HepG2 (cell line): Measurements from ENCODE around the gene EHBP1. TPM values are rescaled to one million over a fixed set of nuclear protein-coding genes. Genes with fewer than 3 reads are reported as not detected.

Experiments
- BHLHE40 ChIP-seq: IDR thresholded peaks from 2 replicates; pipeline ENCODE4 v1.6.1; 2011; ENCODE audit warnings: low read length, improper control_type of control experiment
- FOXC1 ChIP-seq: sonication (generic); formaldehyde crosslinking; IDR thresholded peaks from 2 replicates; pipeline ENCODE4 v1.8.0; 2022; ENCODE audit warnings: mild to moderate bottlenecking, missing genetic modification reagents, borderline replicate concordance
- HNF4G ChIP-seq, 2 experiments: sonication (generic) in 1 of 2; formaldehyde crosslinking in 1 of 2; IDR thresholded peaks; 2 replicates each; pipeline versions ENCODE4 v1.4.0 to v1.6.1; 2011 to 2020; ENCODE audit warnings: borderline replicate concordance in 2 of 2, low read depth in 2 of 2, mild to moderate bottlenecking in 2 of 2, low read length in 1 of 2, missing genetic modification reagents in 1 of 2, moderate library complexity in 1 of 2
- ISX ChIP-seq: sonication (generic); formaldehyde crosslinking; conservative IDR thresholded peaks from 2 replicates; pipeline ENCODE4 v1.5.0; 2020; ENCODE audit warnings: missing genetic modification reagents
- MED1 ChIP-seq: sonication (generic); formaldehyde crosslinking; IDR thresholded peaks from 2 replicates; pipeline ENCODE4 v1.4.0; 2020; ENCODE audit warnings: missing genetic modification reagents
- RBM39 ChIP-seq: fragments of 200-400 bp; formaldehyde crosslinking; IDR thresholded peaks from one replicate; pipeline ENCODE4 v1.6.1; 2018; ENCODE audit warnings: antibody characterized with exemption, mild to moderate bottlenecking, low read depth, low read length; ENCODE audit not compliant: poor library complexity, severe bottlenecking
- SRSF4 ChIP-seq: fragments of 200-400 bp; formaldehyde crosslinking; IDR thresholded peaks from one replicate; pipeline ENCODE4 v1.6.1; 2018; ENCODE audit warnings: mild to moderate bottlenecking, low read depth, low read length, moderate library complexity; ENCODE audit not compliant: poor library complexity, severe bottlenecking
- ZNF138 ChIP-seq: sonication (generic); formaldehyde crosslinking; IDR thresholded peaks from 2 replicates; pipeline ENCODE4 v1.5.0; 2020; ENCODE audit warnings: mild to moderate bottlenecking, low read depth, missing genetic modification reagents
- ZNF260 ChIP-seq: sonication (generic); formaldehyde crosslinking; IDR thresholded peaks from 2 replicates; pipeline ENCODE4 v1.4.0; 2020; ENCODE audit warnings: missing genetic modification reagents, low read depth, mild to moderate bottlenecking, borderline replicate concordance
- ZNF446 ChIP-seq: sonication (generic); formaldehyde crosslinking; IDR thresholded peaks from 2 replicates; pipeline ENCODE4 v1.5.0; 2020; ENCODE audit warnings: mild to moderate bottlenecking, missing genetic modification reagents
- ZNF557 ChIP-seq: sonication (generic); formaldehyde crosslinking; IDR thresholded peaks from 2 replicates; pipeline ENCODE4 v1.4.0; 2020; ENCODE audit warnings: missing genetic modification reagents
- ZNF563 ChIP-seq: sonication (generic); formaldehyde crosslinking; IDR thresholded peaks from 2 replicates; pipeline ENCODE4 v1.8.0; 2022; ENCODE audit warnings: mild to moderate bottlenecking, moderate library complexity, missing genetic modification reagents
- ZNF772 ChIP-seq: sonication (generic); formaldehyde crosslinking; IDR thresholded peaks from 2 replicates; pipeline ENCODE4 v1.5.0; 2020; ENCODE audit warnings: mild to moderate bottlenecking, missing genetic modification reagents
- ZSCAN12 ChIP-seq: sonication (generic); formaldehyde crosslinking; IDR thresholded peaks from 2 replicates; pipeline ENCODE4 v1.9.0; 2021; ENCODE audit warnings: mild to moderate bottlenecking, missing genetic modification reagents
- polyA plus RNA-seq, 8 experiments: library from polyadenylated mRNA; depleted of rRNA in 3 of 8; stranded (reverse) in 7 of 8; unstranded in 1 of 8; fragments of >200 nt; fragmentation: Illumina TruSeq in 4 of 8; extraction: Trizol in 4 of 8; gene quantifications; 2 replicates each; pipeline versions ENCODE4 v1.2.1 to v1.2.3, GENCODE V29; 2011 to 2016; ENCODE audit warnings: low read depth in 4 of 8, missing spikeins in 1 of 8, mixed read lengths in 1 of 8; ENCODE audit not compliant: insufficient read depth in 1 of 8
- total RNA-seq, 5 experiments: library from RNA; depleted of rRNA; stranded (reverse); fragments of >200 nt; fragmentation: Illumina TruSeq; extraction: Trizol; gene quantifications; 2 replicates each; pipeline ENCODE4 v1.2.3, GENCODE V29; 2016; ENCODE audit warnings: low read depth in 1 of 5
- TF ChIP-seq, protein P1 (sequence below): sonication (generic); formaldehyde crosslinking; IDR thresholded peaks from 2 replicates; pipeline ENCODE4 v1.4.0; 2020; ENCODE audit warnings: low read depth, missing genetic modification reagents
- TF ChIP-seq, protein P2 (sequence below): sonication (generic); formaldehyde crosslinking; IDR thresholded peaks from 2 replicates; pipeline ENCODE4; 2020; ENCODE audit warnings: missing genetic modification reagents, mild to moderate bottlenecking, borderline replicate concordance
- TF ChIP-seq, protein P3 (sequence below): sonication (generic); formaldehyde crosslinking; IDR thresholded peaks from 2 replicates; pipeline ENCODE4 v1.5.0; 2020; ENCODE audit warnings: mild to moderate bottlenecking, missing genetic modification reagents
- TF ChIP-seq, protein P4 (sequence below): sonication (generic); formaldehyde crosslinking; IDR thresholded peaks from 2 replicates; pipeline ENCODE4 v1.4.0; 2020; ENCODE audit warnings: missing genetic modification reagents, borderline replicate concordance

Gene EHBP1
- total and polyA plus RNA-seq, 2 of the 13 experiments (the other 11 are each of a cell fraction or from before 2014, with no cell fraction given), result 93.5 to 146 TPM

DNA sequence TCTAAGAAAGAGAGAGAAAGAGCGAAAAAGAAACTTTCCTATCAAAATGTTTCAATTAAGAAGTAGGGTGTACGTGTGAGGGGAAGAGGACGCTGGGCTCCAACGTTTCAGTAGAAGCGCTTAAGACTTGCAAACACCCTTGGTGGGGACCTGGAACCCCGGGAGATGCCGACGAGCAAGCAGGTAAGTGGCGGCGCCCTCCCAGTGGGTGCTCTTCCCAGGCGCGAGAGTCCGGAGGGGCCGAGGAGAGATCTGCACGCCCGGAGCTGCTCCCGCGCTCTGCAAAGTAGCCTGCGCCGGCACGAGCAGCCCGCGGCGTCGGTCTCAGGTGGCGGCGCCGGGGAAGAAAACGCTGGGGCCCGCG is 344.4 kb downstream of the EHBP1 start (continued):
- peak; percentile 35; the same call in 1 of the 2 replicates for TF ChIP-seq FOXC1 (CRISPR knock-in tag)
- TF ChIP-seq ZNF446 (CRISPR knock-in tag), result peak; percentile 66; the same call in 1 of the 2 replicates
- TF ChIP-seq, protein P1, sequence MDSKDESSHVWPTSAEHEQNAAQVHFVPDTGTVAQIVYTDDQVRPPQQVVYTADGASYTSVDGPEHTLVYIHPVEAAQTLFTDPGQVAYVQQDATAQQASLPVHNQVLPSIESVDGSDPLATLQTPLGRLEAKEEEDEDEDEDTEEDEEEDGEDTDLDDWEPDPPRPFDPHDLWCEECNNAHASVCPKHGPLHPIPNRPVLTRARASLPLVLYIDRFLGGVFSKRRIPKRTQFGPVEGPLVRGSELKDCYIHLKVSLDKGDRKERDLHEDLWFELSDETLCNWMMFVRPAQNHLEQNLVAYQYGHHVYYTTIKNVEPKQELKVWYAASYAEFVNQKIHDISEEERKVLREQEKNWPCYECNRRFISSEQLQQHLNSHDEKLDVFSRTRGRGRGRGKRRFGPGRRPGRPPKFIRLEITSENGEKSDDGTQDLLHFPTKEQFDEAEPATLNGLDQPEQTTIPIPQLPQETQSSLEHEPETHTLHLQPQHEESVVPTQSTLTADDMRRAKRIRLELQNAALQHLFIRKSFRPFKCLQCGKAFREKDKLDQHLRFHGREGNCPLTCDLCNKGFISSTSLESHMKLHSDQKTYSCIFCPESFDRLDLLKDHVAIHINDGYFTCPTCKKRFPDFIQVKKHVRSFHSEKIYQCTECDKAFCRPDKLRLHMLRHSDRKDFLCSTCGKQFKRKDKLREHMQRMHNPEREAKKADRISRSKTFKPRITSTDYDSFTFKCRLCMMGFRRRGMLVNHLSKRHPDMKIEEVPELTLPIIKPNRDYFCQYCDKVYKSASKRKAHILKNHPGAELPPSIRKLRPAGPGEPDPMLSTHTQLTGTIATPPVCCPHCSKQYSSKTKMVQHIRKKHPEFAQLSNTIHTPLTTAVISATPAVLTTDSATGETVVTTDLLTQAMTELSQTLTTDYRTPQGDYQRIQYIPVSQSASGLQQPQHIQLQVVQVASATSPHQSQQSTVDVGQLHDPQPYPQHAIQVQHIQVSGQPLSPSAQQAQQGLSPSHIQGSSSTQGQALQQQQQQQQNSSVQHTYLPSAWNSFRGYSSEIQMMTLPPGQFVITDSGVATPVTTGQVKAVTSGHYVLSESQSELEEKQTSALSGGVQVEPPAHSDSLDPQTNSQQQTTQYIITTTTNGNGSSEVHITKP (CRISPR knock-in tag), result no peak
- peak; percentile 31; the same call in 1 of the 2 replicates for TF ChIP-seq MED1
- peak; percentile 84; the same call in 1 of the 2 replicates for TF ChIP-seq ZNF557 (CRISPR knock-in tag)
- TF ChIP-seq ISX (CRISPR knock-in tag), result 0 out of 2 replicates have a peak, but pooled peaks have one; percentile 68
- TF ChIP-seq BHLHE40, result 0 out of 2 replicates have a peak, but pooled peaks have one; percentile 13
- no peak for TF ChIP-seq RBM39
- TF ChIP-seq, protein P2, sequence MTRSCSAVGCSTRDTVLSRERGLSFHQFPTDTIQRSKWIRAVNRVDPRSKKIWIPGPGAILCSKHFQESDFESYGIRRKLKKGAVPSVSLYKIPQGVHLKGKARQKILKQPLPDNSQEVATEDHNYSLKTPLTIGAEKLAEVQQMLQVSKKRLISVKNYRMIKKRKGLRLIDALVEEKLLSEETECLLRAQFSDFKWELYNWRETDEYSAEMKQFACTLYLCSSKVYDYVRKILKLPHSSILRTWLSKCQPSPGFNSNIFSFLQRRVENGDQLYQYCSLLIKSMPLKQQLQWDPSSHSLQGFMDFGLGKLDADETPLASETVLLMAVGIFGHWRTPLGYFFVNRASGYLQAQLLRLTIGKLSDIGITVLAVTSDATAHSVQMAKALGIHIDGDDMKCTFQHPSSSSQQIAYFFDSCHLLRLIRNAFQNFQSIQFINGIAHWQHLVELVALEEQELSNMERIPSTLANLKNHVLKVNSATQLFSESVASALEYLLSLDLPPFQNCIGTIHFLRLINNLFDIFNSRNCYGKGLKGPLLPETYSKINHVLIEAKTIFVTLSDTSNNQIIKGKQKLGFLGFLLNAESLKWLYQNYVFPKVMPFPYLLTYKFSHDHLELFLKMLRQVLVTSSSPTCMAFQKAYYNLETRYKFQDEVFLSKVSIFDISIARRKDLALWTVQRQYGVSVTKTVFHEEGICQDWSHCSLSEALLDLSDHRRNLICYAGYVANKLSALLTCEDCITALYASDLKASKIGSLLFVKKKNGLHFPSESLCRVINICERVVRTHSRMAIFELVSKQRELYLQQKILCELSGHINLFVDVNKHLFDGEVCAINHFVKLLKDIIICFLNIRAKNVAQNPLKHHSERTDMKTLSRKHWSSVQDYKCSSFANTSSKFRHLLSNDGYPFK, result no peak
- TF ChIP-seq, protein P3, sequence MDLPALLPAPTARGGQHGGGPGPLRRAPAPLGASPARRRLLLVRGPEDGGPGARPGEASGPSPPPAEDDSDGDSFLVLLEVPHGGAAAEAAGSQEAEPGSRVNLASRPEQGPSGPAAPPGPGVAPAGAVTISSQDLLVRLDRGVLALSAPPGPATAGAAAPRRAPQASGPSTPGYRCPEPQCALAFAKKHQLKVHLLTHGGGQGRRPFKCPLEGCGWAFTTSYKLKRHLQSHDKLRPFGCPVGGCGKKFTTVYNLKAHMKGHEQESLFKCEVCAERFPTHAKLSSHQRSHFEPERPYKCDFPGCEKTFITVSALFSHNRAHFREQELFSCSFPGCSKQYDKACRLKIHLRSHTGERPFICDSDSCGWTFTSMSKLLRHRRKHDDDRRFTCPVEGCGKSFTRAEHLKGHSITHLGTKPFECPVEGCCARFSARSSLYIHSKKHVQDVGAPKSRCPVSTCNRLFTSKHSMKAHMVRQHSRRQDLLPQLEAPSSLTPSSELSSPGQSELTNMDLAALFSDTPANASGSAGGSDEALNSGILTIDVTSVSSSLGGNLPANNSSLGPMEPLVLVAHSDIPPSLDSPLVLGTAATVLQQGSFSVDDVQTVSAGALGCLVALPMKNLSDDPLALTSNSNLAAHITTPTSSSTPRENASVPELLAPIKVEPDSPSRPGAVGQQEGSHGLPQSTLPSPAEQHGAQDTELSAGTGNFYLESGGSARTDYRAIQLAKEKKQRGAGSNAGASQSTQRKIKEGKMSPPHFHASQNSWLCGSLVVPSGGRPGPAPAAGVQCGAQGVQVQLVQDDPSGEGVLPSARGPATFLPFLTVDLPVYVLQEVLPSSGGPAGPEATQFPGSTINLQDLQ (CRISPR knock-in tag), result peak; percentile 84; the same call in 1 of the 2 replicates
- 0 out of 2 replicates have a peak, but pooled peaks have one; percentile 30 for TF ChIP-seq ZNF138 (CRISPR knock-in tag)
- TF ChIP-seq, protein P4, sequence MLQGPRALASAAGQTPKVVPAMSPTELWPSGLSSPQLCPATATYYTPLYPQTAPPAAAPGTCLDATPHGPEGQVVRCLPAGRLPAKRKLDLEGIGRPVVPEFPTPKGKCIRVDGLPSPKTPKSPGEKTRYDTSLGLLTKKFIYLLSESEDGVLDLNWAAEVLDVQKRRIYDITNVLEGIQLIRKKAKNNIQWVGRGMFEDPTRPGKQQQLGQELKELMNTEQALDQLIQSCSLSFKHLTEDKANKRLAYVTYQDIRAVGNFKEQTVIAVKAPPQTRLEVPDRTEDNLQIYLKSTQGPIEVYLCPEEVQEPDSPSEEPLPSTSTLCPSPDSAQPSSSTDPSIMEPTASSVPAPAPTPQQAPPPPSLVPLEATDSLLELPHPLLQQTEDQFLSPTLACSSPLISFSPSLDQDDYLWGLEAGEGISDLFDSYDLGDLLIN (CRISPR knock-in tag), result 0 out of 2 replicates have a peak, but pooled peaks have one; percentile 41
- TF ChIP-seq ZNF563, result no peak; the same call in 1 of the 2 replicates
- 0 out of 2 replicates have a peak, but pooled peaks have one; percentile 79 for TF ChIP-seq ZSCAN12 (CRISPR knock-in tag)
- peak; percentile 69 for TF ChIP-seq SRSF4
- no peak for TF ChIP-seq ZNF260 (CRISPR knock-in tag)
- TF ChIP-seq ZNF772, result 0 out of 2 replicates have a peak, but pooled peaks have one; percentile 56
- TF ChIP-seq HNF4G (IDR thresholded peaks at IDR 0.05; ENCODE audit: borderline replicate concordance, low read depth, low read length), result no peak
- no peak for TF ChIP-seq HNF4G (CRISPR knock-in tag; IDR thresholded peaks at IDR 0.05; ENCODE audit: borderline replicate concordance, low read depth)
